B cell (primary cell): ENCODE data around the gene PLAAT4.

Experiments
- EZH2 ChIP-seq: IDR thresholded peaks from 2 replicates; pipeline ENCODE4 v1.6.1; 2012; ENCODE audit warnings: borderline replicate concordance, low read depth, mild to moderate bottlenecking, moderate library complexity, low read length; ENCODE audit not compliant: insufficient read depth, poor library complexity, severe bottlenecking
- TF ChIP-seq, protein P1 (sequence below): fragments of 200-600 bp; IDR thresholded peaks from one replicate; pipeline ENCODE4 v1.8.0; 2022; ENCODE audit warnings: antibody characterized with exemption, mild to moderate bottlenecking

DNA sequence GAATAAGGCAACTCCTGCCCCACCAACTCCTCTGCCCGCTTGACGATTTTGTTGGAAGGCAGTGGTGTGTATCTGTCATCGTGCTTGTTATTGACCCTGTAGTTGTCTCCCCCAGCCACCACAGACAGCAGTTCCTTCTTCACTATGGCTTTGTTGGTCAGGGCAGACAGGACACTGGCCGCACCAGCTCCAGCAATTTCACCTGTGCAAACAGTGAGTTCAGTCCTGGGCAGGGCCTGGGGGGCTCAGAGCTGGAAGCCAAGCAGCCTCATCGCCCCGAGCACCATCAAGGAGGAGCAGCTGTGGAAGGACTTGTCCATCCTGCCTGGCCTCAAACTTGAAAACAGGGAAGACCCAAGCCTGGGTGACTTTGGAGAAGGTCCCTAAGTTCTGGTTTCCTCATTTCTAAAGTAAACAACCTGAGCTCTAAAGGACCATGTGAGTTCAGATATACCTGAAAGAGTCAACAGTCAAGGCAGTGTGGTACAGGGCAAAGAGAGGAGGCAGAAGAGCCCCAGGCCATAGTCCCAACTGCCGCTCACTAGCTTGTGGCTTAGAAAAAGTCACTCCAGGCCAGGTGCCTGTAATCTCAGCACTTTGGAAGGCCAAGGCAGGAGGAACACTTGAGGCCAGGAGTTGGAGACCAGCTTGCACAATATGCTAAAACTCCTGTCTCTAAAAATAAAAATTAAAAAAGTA lies 22.0 kb downstream of the PLAAT4 start:
- TF ChIP-seq, protein P1, sequence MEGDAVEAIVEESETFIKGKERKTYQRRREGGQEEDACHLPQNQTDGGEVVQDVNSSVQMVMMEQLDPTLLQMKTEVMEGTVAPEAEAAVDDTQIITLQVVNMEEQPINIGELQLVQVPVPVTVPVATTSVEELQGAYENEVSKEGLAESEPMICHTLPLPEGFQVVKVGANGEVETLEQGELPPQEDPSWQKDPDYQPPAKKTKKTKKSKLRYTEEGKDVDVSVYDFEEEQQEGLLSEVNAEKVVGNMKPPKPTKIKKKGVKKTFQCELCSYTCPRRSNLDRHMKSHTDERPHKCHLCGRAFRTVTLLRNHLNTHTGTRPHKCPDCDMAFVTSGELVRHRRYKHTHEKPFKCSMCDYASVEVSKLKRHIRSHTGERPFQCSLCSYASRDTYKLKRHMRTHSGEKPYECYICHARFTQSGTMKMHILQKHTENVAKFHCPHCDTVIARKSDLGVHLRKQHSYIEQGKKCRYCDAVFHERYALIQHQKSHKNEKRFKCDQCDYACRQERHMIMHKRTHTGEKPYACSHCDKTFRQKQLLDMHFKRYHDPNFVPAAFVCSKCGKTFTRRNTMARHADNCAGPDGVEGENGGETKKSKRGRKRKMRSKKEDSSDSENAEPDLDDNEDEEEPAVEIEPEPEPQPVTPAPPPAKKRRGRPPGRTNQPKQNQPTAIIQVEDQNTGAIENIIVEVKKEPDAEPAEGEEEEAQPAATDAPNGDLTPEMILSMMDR = no peak
- no peak for TF ChIP-seq EZH2
